CD4-positive, alpha-beta T cell treated with Interferon gamma for 1 hour (primary cell): ENCODE results near the gene TSPAN7.
A peak's percentile ranks its signal among the peaks of the same experiment; 100 is the strongest.

Source experiments
- DNase-seq: peaks from one replicate; pipeline ENCODE4 v3.0.0-alpha.2; 2020

Gene TSPAN7, protein sequence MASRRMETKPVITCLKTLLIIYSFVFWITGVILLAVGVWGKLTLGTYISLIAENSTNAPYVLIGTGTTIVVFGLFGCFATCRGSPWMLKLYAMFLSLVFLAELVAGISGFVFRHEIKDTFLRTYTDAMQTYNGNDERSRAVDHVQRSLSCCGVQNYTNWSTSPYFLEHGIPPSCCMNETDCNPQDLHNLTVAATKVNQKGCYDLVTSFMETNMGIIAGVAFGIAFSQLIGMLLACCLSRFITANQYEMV

DNA sequence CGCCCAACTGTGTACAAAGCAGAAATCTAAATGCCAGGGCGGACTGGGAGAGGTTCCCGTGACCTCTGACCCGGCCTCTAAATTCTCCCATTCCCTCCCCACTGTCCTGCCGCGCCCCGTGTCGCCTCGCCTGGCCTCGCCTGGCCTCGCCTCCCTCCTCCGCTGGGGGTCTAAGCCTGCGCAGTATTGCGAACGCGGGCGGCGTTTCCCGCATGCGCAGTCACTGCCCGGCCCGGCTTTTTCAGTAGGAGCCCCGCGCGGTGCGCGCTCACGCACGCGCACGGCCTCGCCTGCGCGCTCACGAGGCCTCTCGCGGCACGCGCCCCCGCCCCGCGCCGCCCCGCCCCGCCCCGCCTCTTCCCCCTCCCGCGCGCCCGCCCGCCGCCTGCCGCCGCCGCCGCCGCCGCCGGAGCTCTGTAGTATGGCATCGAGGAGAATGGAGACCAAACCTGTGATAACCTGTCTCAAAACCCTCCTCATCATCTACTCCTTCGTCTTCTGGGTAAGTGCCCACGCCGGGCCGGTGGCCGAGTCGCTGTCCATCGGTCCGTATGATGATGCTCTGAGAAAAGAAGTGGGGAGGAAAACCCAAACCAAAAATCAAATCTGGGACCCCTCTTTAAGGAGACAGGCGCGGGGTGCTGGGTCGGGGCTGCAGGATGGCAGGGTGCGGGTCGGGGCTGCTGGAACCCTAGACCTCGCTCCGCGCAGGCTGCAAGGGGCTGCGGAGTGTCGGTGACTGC is at the start of gene TSPAN7:
TSS of gene TSPAN7 (plus strand) at position 417 of the 743 bp plus-strand sequence. CDS start at position 422, 5 bp downstream.
- peak; percentile 78 for DNase-seq

DNA sequence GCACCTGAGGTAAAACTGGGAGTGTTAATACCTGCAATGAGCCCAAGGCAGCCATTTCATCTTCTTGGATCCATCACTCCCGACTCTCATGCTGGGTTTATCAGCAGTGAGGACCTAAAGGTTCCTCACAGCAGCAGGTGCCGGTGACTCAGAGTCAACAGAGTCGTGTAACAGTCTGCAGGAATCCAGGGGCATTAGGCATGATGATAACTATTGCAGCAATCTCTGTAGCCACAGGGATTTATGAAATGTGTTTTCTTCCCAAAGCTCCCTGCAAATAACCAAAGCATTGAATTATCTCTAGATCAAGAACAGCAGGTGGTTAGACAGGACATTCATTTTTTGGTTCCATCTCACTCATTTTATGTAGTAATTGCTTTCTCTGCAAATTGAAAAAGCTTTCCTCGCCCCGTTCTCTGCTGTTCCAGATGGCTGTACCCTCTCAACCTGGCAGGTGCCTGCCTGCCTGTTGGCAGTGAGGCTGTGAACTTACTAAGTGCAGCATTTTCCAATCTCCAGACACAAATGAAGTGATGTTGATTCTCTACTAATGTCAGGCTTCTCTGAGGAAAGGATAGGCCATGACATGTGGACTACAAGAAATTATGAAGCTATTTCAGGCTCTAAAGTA is 48.1 kb upstream of the TSPAN7 start:
- DNase-seq = no peak

DNA sequence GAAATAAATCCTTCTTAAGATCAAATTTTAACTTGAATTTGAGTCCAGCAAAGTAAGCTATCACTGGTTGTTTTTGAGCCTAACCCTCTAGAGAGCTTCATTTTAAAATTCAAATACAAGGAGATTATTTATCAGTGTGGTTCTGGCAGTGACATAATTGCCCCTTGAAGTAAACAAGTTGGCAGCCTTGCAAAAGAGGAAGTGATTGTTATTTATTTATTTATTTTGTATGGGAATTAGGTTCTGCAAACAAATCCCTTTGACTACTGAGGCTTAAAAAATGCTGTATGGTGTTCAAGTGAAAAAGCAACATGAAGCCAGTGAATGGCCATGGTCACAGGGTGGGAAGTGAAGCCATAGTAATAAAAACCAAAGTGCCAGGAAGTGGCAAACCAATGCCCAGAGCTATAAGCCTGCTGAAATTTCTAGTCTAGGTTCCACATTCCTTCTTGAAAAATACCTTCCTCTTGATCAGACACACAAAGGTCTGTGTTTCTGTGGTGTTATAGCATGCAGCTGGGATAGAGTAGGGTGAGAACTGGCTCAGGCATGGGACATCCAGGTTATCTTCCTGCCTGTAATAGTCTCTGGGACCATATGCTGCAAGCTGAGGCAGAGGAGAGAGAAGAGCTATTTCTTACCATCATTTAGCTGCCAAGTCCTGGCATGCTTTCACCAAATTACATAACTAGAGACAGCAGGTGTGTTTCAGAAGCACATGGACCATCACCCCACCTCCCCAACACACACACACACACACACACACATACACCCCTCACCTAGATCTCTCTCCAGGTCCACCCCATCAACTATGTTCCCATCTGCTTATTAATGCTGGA is 47.1 kb upstream of the TSPAN7 start:
- no peak for DNase-seq

DNA sequence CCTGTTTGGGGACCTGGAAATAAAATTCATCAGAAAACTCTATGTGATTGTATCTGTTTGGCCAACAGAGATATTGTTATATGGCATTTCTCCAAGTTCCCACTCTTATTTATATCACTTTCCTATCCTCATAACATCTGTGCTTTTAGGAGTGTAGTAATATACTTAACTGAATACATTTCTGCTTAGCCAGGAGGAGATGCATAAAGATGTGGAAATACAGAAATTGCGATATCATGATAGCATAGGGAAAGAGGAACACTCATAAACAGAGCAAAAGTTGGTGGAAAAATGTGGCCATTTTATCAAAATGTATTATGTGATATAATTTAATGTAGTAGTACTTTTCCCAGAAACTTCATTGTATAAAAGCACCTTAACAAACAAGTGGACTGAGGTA is 46.1 kb upstream of the TSPAN7 start:
- no peak for DNase-seq

DNA sequence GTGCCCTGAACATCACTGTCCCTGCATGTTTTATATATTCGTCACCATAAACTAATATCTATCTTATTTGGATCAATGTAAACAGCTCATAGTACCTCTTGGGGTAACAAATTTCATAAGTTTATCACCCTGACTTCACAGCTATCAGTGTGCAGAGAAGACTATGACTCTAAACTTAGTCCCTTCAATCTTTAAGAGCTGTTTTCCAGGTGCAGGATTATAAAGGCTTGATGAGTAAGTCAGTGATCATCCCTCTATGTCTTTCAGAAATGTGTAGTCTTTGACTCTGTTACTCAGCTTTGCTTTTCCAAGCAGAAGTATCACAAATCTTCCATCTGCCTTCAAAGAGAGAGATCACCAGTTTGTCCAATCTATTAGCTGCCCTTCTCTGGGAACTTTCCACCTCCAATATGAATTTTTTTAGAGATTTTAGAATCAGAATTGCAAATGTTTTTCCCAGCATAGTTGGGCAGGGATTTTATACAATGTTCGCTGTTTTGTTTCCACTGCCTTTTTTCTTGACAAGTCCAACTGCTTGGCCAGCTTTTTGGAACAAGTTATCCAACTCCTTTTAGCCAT is 45.1 kb upstream of the TSPAN7 start:
- no peak for DNase-seq

DNA sequence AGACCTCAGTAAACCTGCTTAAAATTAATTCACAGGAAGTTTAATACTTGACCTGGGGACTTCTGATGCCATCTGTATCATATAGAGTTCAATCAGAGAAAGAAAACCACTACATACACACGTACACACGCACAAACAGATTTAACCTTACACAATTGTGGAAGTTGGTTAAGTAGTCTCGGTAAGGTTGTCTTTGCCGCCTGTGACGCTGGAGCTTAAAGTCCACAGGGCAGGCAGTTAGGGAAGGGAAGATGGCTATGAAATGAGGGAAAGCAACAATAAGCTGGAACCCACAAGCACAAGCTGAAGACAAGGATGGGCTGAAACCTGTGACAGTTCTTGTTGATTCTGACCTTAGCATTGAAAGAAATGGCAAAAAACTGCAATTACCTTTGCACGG is 41.7 kb upstream of the TSPAN7 start:
- no peak for DNase-seq

DNA sequence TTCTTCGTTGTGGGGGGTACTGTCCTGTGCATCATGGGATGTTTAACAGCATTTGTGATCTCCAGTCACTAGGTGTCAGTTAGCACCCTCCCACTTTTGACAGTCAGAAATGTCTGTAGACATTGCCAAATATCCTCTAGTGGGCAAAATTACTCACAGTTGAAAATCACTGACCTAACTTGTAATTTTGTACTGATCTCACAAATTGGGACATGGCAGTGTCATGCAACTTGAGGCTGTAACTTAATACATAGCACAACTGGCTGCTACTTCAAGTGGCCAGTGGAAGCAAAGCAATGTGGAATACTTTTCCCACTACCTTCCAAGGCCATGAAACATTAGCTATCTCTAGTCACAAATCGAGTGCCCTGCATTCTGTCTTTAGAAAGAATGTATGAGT is 23.2 kb upstream of the TSPAN7 start:
- DNase-seq = no peak

DNA sequence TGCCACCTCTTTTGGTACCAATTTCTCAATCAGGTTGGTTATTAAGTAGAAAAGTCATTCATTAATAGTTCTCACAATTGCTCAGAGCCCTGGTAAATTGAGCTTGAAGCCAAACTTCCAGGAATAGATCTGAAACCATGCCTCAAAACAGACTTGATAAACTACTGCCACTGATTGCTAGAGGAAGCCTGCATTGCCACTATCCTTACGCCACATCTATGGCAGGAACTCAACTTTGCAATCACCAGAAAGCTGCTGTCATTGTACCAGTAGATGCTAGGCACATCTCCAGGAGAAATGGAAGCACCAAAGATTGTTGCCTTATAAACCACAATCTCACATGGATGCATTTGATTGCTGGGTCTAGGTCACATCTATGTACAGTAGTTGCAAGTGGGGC is 21.6 kb upstream of the TSPAN7 start:
- no peak for DNase-seq

DNA sequence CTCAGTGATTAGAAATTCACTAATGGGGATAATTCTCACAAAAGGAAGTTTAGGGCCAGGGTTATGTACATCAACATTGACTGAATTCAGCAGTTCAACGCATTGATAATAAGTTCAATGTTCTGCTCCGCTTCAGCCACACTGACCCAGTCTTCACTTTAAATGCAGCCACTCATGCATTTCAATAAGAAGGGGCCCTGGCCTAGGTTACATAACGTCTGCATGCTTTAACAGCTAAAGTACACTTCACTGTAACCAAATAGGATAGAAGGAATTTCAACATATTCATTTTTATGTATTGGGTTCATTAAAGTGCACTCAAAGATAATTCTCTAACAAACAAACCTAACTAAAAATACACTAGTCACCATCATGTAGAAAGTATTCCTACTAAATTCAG is 12.8 kb upstream of the TSPAN7 start:
- DNase-seq = no peak

DNA sequence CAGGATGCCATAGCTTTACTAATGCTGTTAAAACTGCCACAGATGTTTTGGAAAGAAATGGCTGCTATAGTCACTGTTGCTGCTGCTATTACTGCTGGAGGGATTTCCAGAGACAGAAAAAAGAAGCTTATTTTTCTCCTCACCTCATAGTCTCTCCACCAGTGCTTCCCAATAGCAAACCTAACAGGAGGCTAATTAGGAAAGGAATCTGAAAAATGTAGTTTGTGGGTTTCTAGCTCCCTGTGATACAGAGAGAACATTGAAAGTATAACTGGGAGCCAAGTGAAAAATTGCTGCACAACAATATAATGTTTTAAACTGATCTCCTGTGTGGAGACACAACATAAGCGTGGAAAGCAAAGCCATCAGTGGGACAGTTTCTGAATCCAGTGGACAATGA is 8.6 kb upstream of the TSPAN7 start:
- DNase-seq = no peak

DNA sequence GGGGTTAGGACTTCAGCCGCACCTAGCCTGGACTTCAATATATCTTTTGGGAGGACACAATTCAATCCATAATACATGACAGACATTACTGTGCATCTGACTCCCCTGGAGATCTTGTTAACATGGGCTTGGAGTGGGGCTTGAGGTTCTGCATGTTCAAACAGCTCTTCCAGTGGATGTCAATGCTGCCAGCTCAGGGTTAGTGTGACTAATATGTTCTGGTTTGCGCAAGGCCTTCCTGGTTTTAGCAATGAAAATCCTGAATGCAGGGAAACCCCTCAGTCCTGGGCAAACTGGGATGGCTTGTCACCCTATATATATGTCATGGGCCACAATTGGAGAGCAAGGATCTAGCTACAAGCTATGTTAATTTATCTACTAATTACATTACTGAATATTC is 2.7 kb upstream of the TSPAN7 start:
- no peak for DNase-seq

DNA sequence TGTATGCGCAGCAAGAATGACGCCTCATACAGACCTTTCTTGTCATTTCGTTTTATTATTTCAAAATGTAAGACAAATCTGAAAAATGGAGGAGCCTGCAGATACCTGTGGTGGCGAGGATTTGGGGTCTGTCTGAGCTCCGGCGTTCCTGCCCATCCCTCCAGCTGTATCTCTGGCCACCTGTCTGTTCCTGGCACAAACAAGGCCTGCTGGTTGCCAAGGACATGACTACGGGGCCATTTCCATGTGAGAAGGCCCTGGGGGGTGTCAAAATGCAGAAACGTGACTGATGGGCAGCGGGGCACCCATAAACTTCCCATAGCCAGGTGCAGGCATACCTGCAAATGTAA is 591 bp upstream of the TSPAN7 start:
- DNase-seq = no peak

DNA sequence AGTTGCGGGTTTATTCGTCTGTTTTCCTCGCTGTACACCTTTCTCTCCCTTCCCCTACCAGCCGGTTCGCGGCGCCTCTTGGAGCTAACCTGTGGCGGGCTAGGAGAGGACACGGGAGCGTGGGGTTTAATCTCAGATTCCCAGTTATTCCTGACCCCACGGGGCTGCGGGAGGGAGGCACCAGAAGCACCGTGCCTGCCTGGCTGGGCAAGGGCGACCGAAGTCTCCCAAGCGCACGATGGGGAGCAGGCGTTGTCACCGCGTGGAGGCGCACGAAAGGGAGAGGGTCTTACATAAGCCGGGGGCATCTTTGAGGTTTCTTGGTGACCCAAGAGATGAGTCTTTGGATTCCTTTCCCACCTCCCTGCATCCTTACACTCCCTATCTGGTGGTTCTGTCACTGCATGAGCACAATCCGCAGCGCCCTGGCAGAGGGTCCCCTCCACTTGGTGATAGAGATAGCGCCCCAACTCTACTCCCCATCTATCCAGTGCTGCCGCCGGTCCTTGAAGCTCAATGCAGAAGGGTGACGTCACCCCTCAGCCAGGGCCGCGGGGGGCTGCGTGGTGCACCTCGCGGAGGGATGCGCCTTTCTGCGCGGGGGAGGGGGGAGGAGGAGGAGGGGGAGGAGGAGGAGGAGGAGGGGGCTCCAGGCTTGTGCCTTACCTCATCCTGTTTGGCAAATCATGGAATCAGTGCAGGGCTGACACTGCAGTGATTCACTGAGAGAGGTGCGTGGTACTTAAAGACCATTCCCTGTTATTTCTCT is 793 bp downstream of the TSPAN7 start:
- no peak for DNase-seq

DNA sequence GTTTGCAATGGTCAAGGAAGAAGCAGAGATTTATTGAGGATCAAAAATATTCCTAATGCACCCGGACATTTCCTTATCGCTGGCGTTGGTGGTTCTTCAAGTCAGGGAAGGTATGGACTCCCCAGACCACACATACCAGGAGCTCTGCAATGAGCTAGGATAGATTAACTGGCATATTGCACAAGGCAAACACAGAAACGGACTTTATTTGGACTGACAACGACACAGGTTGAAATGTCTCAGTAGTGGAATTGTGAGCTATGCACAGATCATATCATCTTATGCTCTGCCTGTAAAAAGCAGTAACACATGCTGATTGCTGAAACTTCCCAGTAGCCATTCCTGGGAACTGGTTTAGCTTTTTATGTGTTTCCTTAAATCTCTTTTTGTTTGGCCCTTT is 1.7 kb downstream of the TSPAN7 start:
- no peak for DNase-seq

DNA sequence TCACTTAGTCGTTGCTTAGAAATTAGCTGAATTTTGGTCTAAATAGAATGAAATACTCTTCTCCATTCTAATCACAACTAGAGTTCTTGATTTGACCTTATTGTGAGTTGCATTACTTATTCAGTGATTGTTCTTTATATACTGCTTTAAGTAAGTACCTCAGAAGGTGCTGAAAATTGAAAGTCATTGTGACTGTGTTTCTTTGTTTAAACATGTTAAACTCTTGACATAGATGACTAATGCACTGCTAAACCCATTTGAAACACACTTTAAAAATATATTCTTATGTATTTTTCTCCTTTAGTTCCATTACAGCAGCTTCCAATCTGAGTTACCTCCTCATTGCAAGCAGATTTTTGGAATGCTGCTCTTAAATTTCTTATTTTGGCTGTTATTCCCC is 9.1 kb downstream of the TSPAN7 start:
- DNase-seq = no peak

DNA sequence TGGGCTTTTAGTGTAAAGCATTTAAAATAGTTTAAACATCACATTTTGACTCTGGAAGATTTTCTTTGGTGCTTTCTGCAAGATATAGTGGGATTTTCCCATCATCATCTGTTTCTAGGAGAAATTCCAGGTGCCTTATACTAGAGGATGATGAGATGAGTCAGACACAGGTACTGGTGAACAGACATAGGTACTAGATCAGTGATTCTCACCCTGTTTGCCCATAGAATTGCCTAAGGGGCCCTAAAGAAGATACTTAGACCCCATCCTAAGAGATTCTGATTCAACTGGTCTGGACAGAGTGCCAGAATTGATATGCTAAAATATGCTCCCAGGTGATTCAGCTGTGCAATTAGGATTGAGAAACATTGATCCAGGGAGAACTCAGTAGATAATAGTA is 9.7 kb downstream of the TSPAN7 start:
- DNase-seq = no peak

DNA sequence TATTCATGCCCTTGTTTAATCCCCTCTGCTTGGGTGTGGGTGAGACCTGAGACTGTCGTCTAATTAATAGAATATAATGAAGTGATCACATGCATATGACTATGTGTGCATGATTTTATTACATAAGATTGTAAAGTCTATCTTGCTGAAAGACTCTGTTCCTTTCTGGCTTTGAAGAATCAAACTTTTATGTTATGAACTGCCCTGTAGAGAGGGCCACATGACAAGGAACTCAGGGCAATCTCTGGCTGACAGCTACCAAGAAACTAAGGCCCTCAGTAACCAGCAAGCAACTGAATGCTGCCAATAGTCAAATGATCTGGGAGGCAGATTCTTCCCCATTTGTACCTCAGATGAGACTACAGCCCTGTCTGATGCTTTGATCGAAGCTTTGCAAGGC is 13.5 kb downstream of the TSPAN7 start:
- no peak for DNase-seq

DNA sequence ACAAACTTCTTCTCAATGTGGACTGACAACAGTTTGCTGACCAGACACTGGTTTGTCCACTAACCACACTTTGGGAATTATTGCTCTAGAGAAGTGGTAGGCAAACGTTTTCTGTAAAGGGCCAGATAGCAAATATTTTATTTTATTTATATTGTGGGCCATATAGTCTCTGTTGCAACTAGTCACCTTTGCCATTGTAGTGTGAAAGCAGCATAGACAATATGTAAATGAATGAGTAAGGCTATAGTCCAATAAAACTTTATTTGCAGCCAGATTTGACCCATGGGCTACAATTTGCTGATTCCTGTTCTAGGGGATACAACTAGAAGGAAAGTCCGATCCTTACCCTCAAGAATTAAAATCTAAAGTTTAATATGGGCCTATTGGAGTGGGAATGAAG is 14.5 kb downstream of the TSPAN7 start:
- no peak for DNase-seq

DNA sequence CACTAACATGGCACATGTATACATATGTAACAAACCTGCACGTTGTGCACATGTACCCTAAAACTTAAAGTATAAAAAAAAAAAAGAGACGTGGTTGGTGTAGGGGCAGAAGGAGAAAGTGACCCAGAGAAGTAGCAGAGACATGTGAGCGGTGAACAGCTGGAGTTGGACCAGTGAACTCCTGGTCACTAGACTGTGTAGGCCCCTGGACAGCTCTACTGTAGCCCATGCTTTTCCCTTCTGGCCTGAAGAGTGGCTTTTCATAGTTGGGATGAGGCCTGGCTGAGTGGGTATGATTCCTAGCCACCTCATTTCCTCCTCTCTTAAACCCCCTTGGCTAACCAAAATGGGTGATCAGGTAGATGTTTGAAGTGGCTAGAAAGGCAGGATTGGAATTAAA is 16.4 kb downstream of the TSPAN7 start:
- no peak for DNase-seq

DNA sequence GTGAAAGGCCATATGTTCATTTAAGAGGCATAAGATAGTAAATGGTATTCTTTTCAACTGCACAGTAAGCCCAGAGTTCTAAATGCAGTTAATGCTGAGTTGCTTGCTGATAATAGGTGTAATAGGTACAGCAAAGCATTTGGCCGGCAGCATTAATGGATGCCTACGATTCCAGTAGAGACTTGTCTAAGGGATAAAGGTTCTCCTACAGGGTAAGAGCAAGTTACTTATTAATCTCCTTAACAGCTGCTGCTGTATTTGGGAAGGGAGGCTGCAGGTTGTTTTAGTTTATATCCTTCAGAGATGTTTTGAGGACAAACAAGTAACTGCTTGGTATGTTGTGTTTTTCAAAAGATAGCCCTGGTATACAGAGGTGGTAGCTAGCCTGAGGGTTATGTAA is 16.8 kb downstream of the TSPAN7 start:
- no peak for DNase-seq

DNA sequence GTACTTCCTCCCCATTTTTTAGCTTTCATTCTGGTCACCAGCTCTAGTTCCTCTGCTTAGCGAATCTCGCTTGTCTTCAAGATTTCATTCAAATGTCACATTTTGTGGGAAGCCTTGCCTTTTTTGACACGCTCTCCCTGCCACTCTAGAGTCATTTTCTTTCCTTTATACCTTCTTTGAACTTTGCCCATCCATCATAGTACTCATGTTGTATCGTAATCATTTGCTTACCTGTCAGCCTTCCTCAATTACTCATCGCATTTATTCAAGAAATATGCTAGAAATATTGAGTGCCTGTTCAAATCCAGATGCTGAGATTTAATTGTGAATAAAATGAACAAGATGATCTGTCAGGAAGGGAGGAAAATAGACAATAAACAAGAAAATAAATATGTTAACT is 21.8 kb downstream of the TSPAN7 start:
- DNase-seq = no peak

DNA sequence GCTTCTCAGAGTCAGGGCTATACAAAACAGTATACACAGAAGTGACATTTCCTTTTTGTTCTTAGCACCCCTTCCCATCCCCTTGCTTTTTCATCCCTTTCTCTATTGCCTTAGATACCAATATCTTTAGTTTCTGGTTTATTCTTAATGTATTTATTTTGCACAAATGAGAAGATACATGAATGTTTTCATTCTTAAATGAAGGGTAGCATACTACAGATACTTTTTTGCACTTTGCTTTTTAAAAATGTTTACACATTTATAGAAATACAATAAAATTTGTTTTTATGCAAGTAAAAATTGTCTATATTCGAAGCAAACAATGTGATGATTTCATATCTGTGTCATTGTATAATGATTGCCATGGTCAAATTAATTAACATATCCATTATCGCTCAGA is 33.1 kb downstream of the TSPAN7 start:
- DNase-seq = no peak
